HG03442 (cell line): ENCODE measurements around the gene SYT7.
"Not testable (repeated sequence)": the region's sequence is repeated elsewhere in the genome, so short reads cannot be mapped to it uniquely, and the experiment has no call there.

ENCODE experiments used
- ATAC-seq: cut with Tn5 transposase; IDR thresholded peaks from one replicate; pipeline ENCODE4 v1.9.1; 2021; ENCODE audit warnings: mild to moderate bottlenecking, moderate library complexity; ENCODE audit not compliant: unreplicated experiment

Gene SYT7, protein sequence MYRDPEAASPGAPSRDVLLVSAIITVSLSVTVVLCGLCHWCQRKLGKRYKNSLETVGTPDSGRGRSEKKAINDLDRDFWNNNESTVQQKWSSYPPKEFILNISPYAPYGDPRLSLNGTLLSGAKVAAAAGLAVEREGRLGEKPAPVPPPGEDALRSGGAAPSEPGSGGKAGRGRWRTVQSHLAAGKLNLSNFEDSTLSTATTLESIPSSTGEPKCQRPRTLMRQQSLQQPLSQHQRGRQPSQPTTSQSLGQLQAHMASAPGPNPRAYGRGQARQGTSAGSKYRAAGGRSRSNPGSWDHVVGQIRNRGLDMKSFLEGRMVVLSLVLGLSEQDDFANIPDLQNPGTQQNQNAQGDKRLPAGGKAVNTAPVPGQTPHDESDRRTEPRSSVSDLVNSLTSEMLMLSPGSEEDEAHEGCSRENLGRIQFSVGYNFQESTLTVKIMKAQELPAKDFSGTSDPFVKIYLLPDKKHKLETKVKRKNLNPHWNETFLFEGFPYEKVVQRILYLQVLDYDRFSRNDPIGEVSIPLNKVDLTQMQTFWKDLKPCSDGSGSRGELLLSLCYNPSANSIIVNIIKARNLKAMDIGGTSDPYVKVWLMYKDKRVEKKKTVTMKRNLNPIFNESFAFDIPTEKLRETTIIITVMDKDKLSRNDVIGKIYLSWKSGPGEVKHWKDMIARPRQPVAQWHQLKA

GRCh38 chr11:61581030-61581928 lies at the start of gene SYT7:
TSS of gene SYT7 (minus strand) at chr11:61581076. CDS start at chr11:61580820, 256 bp downstream.
- peak; percentile 76 for ATAC-seq

DNA sequence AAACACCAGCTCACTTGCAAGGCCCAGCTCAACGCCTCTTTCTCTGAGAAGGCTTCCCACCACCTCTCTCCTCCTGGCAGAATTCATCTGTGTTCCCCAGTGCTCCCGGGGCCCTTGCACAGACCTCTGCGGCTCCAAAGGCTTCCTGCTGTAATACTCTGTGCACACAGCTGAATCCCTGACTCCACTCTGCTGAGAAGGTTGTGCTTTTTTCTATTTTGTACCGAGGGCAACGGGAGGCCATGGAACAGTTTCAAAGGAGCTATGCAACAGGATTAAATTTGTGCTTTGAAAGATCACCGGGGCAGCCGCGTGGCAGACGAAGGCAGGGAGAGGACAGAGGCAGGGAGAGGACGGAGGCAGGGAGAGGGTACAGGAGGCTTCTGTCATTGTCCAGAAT lies 49.2 kb upstream of the SYT7 start:
- ATAC-seq, result no peak

DNA sequence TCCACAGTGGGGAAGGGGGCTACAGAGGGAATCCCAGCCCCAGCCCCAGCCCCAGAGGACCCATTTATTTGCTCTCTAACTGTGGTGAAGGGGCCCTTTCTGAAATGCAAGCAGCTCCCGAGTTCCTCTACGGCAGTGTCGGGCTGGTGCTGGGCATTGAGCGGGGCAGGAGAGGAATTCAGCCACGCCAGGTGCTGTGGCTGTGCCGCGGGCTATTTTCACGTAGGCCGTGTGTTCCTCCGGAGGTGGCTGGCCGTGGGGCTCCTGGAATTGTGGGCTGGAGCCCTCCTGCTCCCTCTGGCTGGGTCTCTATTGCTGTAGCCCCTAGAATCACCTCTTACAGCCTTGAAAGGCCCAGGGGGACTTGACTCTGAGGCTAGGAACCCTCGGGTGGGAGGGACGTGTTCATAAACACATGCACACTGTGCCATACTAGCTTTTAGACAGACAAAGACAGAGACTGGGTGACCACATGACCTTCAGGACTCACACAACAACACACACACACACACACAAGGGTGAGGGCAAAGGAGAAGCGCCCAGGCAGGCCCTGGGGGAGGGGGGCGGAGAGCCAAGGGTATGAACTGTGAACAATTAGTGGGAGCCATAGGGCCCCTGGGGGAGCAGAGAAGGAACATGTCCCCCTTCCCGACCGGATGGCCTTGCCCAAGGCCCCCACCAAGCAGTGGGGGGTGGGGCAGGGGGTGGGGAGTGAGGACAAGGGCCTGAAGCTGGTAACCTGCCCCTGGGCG lies 48.4 kb upstream of the SYT7 start:
- no peak for ATAC-seq

DNA sequence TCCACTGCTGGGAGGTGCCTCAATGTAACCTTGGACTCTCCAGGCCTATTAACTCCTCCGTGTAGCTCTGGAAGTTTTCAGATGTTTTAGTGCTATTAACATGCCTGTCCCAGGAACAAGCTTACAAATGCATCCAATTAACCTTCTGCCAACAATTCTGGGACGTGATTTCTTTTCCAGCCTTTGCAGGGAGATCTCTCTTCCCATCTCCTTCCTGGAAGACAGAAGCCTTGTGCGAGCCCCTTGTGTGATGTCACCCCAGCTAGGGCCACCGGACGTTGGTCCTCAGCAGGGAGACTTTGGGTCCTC lies 47.7 kb upstream of the SYT7 start:
- no peak for ATAC-seq

GRCh38 chr11:61627850-61628661 lies 47.2 kb upstream of the SYT7 start:
- ATAC-seq, result no peak

GRCh38 chr11:61626580-61627380 lies 45.9 kb upstream of the SYT7 start:
- no peak for ATAC-seq

DNA sequence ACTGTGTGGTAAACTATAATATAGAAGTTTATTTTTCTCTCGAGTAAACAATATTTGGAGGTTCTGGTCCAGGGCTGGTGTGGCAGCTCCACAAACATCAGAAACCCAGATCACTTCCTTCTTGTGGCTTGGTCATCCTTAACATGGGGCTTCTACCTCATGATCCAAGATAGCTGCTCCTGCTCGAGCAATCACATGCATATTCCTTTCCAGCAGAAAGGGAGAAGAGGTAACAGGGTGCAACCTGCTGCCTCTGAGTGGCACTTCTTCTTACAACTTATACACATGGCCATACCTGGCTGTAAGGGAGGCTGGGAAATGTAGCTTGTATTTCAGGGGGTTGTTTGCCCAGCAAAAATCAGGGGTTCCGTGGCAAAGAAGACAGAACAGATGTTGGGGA lies 44.6 kb upstream of the SYT7 start:
- no peak for ATAC-seq

- ATAC-seq, result no peak
Measured at GRCh38 chr11:61621917-61622585, 41.2 kb upstream of the SYT7 start.

DNA sequence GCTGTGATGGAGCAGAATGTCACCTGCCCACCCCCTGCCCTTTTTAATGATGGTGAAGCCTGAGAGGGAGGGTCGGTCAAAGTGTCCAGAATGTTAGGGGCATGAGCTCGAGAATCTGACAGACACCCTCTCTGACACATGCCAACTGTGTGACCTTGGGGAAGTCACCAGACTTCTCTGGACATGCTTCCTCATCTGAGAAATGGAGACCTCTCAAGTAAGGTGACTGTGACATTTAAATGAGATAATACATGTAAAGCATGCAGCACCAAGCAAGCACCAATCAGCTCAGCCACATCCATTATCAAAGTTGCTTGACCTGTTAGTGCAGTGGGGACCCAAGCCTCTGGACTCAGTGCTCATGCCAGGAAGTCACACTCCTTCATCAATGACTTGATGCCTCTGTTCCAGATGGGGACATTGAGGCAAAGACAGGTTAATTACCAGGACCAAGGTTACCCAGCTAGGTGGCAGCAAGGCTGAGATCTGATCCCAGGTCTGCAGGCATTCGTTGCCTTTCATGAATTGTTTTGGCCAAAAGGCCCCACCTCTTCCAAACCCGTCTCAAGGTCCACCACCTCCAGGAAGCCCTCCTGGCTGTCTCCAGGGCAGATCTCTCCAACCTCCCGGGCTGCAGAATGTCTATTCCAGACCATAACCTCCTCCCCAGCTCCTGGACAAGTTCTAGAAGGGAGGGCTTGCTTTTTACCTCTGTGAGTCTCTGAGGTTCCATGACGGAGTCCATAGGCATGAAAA lies 38.8 kb upstream of the SYT7 start:
- no peak for ATAC-seq

DNA sequence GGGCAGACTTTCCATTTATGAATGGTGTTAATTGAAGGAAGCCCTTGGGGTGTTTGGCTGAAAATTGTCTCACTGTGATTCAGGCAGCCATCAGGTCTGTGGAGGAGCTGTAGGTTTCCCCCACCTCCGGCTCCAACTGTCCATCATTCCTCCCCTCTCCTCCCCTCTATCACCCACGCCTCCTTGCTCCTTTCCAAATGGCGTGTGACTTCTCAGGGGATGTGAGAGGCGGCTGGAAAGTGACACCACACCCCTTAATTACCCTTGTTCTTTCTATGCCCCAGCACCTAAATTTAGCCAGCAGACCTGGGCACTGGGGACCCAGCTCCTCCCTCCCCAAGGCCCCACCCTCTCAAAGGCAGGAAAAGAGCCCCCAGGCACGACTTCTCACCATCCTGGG lies 38.1 kb upstream of the SYT7 start:
- no peak for ATAC-seq

DNA sequence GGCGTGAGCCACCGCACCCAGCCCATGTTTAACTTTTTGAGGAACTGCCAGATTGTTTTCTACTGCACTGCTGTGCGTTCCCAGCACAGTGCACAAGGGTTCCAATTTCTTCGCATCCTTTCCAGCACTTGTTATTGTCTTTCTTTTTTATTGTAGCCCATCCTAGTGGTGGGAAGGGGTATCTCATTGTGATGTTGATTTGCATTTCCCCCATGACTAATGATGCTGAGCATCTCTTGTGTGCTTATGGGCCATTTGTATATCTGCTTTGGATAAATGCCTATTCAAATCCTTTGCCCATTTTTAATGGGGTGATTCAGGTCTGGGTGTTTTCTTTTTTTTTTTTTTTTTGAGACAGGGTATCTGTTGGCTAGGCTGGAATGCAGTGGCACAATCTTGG lies 36.6 kb upstream of the SYT7 start:
- no peak for ATAC-seq

GRCh38 chr11:61616434-61616833 lies 35.6 kb upstream of the SYT7 start:
- no peak for ATAC-seq

GRCh38 chr11:61614782-61615181 lies 33.9 kb upstream of the SYT7 start:
- not testable (repeated sequence) for ATAC-seq

DNA sequence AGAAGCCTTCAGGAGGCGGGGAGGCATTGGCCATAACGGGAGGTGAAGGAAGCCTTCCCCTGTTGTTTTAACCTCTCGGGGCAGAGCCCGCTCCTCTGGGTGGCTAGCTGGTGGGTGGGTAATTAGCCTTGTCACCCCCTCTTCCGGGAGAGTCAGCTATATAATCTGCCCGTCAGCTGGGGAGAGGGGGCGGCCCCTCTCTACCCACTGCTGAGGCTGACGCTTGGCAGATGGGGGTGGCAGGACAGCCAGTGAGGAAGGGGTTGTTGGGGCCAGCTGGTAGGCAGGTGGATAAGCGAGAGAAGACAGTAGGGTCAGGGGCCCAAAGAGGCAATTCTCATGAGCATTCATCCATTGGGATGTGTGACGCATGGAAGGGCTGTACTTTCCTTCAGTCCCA lies 33.0 kb upstream of the SYT7 start:
- no peak for ATAC-seq

DNA sequence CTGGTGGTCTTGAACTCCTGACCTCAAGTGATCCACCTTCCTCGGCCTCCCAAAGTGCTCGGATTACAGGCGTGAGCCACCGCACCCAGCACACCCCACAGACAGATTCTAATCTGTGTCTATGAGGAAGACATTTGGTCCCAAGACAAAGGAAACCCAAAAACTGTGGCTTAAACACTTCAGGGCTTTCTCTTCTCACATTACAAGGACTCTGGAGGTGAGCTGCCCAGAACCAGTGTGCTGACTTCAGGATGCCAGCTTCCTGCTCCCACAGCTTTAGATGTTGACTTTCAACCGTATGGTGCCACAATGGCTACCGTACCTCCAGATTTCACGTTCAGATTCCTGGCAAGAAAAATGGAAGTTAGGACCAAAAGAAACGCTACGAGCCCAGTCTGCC lies 32.2 kb upstream of the SYT7 start:
- ATAC-seq, result no peak

- no peak for ATAC-seq
Measured at GRCh38 chr11:61611309-61611708, 30.4 kb upstream of the SYT7 start.

DNA sequence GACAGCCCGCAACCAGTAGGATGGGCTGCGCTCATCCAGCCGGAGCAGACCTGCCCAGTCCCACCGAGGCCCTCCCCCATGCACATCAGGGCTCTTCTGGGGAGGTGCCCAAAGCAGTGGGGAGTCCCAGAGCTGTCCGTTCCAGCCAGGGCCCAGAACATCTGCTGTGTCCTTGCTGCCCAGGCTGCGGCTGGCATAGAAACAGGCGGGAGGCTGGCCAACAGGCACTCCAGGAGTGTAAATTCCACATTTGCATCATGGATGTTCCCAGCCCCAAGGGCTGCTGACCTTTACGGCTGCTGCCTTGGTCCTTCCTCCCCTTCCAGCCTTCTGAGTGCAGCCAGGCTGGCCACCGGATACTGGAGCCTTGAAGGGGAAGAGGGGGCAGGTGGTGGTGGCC lies 30.0 kb upstream of the SYT7 start:
- no peak for ATAC-seq

GRCh38 chr11:61609980-61610366 lies 29.1 kb upstream of the SYT7 start:
- ATAC-seq, result no peak
